WERI-Rb-1 (cell line): Measurements from ENCODE around the gene GFPT2.
A peak's percentile ranks its signal among the peaks of the same experiment; 100 is the strongest.

ENCODE experiments used
- DNase-seq: peaks from one replicate; pipeline ENCODE4 v3.0.0-alpha.2; 2020
- H3K27ac ChIP-seq: fragments of 250-450 bp; sonication (Bioruptor Pico); 2 replicates; pipeline ENCODE4 v1.5.1; 2020; ENCODE audit warnings: mild to moderate bottlenecking, moderate library complexity
- H3K27me3 ChIP-seq: fragments of 250-450 bp; sonication (Bioruptor Pico); 2 replicates; pipeline ENCODE4 v1.5.1; 2021; ENCODE audit warnings: mild to moderate bottlenecking, low read depth, moderate library complexity; ENCODE audit not compliant: insufficient read depth, severe bottlenecking
- H3K36me3 ChIP-seq: fragments of 250-450 bp; sonication (Bioruptor Pico); 2 replicates; pipeline ENCODE4 v1.5.1; 2020; ENCODE audit warnings: mild to moderate bottlenecking, moderate library complexity
- H3K4me3 ChIP-seq: 2 replicates; pipeline ENCODE4 v1.5.1; 2011; ENCODE audit warnings: low read depth, mild to moderate bottlenecking, control low read depth, low read length
- H3K9me3 ChIP-seq: fragments of 250-450 bp; sonication (Bioruptor Pico); 2 replicates; pipeline ENCODE4 v1.5.1; 2021; ENCODE audit warnings: mild to moderate bottlenecking, moderate library complexity; ENCODE audit not compliant: severe bottlenecking
- TF ChIP-seq, protein P1 (sequence below): IDR thresholded peaks from 2 replicates; pipeline ENCODE4 v1.5.1; 2011; ENCODE audit warnings: low read depth, mild to moderate bottlenecking, control low read depth, inconsistent platforms, low read length

GFPT2 gene

DNA sequence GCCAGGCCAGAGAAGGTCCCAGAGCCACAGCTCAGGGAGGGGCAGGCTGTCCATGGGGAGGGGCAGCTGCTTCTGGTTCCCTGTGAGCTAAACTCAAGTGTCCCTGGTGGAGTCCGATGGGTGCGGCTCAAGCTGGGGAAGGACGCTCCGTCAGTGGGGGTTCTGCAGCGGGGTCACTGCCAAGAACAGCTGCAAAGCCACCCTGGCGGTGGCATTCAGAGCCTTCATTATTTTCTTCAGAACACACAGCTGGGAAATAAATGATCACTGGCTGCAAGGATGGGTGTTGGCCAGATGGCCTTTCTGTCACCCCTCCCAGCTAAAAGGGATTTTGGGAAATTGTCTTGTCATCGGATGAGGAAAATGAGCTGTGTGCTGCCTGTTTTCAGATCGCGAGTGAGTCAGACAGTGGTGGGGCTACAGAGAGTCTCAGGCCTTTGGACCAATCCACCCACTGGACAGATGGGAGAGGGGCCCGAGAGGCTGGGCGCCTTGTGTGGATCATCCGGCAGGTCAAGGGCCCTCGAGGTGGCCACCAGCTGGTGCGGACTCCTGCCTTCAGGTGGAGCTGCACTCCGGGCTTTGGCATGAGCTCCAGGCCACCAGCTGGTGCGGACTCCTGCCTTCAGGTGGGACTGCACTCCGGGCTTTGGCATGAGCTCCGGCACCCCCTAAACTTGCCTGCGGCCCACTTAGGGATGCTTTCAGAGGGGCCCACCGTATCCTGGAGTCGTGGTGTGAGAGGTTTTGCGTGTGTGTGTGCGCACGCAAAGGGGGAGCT is 17.9 kb upstream of the GFPT2 start:
- H3K4me3 ChIP-seq: no peak overlapping the region
- peak; percentile 59 for DNase-seq
- TF ChIP-seq, protein P1, sequence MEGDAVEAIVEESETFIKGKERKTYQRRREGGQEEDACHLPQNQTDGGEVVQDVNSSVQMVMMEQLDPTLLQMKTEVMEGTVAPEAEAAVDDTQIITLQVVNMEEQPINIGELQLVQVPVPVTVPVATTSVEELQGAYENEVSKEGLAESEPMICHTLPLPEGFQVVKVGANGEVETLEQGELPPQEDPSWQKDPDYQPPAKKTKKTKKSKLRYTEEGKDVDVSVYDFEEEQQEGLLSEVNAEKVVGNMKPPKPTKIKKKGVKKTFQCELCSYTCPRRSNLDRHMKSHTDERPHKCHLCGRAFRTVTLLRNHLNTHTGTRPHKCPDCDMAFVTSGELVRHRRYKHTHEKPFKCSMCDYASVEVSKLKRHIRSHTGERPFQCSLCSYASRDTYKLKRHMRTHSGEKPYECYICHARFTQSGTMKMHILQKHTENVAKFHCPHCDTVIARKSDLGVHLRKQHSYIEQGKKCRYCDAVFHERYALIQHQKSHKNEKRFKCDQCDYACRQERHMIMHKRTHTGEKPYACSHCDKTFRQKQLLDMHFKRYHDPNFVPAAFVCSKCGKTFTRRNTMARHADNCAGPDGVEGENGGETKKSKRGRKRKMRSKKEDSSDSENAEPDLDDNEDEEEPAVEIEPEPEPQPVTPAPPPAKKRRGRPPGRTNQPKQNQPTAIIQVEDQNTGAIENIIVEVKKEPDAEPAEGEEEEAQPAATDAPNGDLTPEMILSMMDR: peak; percentile 41; the same call in 1 of the 2 replicates
- H3K9me3 ChIP-seq: no peaks in the 10 kb centered on the region
- H3K36me3 ChIP-seq: no peaks in the 10 kb centered on the region
- no peak overlapping the region for H3K27ac ChIP-seq
- H3K27me3 ChIP-seq: no peaks in the 10 kb centered on the region

DNA sequence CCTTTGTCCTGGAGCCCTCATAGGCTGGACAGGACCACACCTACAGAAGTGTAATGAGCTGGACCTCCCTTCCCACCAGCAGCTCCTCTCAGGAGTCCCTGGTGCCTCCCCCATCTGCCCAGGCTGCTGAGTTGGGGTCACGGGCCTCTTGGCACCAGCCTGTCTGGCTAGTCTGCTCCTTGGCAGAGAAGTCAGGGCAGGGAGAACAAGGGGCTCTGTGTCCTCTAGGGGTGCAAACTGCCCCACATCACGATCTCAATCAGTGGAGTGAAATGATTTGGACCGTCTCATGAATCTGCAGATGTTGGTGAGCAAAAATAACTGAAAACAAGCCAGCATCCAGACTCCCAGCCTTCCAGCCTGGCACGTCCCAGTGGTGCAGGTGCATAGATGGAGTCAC is 14.9 kb upstream of the GFPT2 start:
- Histone ChIP-seq H3K9me3 (no peaks in the 10 kb centered on the region), H3K27ac (no peak overlapping the region), H3K36me3 (no peaks in the 10 kb centered on the region), H3K27me3 (no peaks in the 10 kb centered on the region), H3K4me3 (no peak overlapping the region)
- DNase-seq: no peak
- TF ChIP-seq, protein P1: no peak

DNA sequence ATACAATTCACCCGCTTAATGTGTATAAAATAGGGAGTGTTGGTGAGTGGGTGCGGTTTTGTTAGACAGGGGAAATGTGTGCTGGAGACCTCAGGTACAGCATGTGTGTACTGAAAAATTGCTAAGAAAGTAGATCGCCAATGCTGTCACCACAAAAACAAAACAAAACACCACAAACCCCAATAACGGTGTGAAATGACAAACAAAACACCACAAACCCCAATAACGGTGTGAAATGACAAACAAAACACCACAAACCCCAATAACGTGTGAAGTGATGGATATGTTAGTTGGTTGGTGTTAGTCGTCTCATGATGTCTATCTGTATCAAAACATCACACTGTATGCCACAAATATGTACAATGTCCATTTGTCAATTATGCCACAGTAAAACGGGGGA is 14.2 kb upstream of the GFPT2 start:
- no peak for DNase-seq
- Histone ChIP-seq H3K27me3 (no peaks in the 10 kb centered on the region), H3K9me3 (no peaks in the 10 kb centered on the region), H3K36me3 (no peaks in the 10 kb centered on the region), H3K27ac (no peak overlapping the region), H3K4me3 (no peak overlapping the region)
- TF ChIP-seq, protein P1: no peak

DNA sequence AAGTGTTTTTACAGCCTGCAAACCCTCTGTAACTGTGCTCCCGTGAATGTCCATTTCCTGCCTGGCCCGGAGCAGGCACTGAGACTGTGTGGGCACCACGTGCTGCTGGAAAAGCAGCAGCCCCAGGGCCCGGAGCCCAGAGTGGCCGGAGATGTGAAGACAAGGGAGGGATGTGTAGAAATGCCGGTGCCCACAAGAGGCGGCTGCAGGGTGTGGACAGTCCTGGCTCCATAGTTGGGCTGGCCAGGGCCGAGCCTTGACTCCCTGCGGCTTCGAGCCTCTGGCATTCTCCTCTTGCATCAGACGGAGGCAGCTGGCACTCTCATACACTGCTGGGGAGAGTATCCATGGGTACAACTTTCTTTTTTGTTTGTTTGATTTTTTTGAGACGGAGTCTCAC is 13.2 kb upstream of the GFPT2 start:
- Histone ChIP-seq H3K9me3 (no peaks in the 10 kb centered on the region), H3K27me3 (no peaks in the 10 kb centered on the region), H3K27ac (no peak overlapping the region), H3K36me3 (no peaks in the 10 kb centered on the region), H3K4me3 (no peak overlapping the region)
- TF ChIP-seq, protein P1: no peak
- no peak for DNase-seq

DNA sequence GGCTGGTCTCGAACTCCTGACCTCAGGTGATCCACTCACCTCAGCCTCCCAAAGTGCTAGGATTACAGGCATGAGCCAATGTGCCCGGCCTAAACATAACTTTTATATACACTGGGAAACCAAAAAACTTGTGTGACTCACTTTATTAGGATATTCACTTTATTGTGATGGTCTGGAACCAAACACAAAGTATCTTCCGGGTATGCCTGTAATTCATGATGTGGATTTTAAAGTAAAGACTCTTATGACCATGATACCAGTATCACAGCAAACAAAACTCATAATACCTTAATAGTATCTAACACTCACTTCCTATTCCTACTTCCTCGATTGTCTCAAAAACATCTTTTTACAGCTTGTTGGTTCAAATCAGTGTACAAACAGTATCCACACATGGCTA is 12.7 kb upstream of the GFPT2 start:
- Histone ChIP-seq H3K9me3 (no peaks in the 10 kb centered on the region), H3K27ac (no peak overlapping the region), H3K4me3 (no peak overlapping the region), H3K36me3 (no peaks in the 10 kb centered on the region), H3K27me3 (no peaks in the 10 kb centered on the region)
- TF ChIP-seq, protein P1: no peak
- DNase-seq: no peak

DNA sequence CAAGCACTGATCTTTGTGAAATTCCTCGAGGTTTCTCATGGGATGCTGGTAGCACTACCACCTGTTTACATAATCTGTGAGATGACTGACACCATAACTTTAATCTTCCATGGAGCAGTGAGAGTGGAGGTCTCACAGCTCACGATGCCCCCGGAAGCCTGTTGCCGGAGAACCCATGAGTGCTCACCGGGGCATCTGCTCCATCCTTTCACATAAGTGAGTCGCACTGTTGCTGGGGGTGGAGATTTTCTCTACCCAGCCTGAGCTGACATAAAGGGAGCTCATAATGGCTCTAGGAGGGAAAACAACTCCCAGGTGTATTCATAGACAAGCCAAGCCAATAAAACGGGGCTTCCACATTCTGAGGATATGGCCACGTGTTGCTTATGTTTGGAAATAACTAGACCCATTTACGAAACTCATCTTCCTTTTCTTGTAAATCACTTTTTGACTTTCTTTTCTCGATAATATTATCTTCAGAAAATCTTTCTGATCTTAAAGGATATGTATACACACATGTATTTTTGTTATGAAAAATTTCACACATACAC is 11.2 kb upstream of the GFPT2 start:
- Histone ChIP-seq H3K27ac (no peak overlapping the region), H3K9me3 (no peaks in the 10 kb centered on the region), H3K27me3 (no peaks in the 10 kb centered on the region), H3K36me3 (no peaks in the 10 kb centered on the region), H3K4me3 (no peak overlapping the region)
- no peak for DNase-seq
- TF ChIP-seq, protein P1: no peak
